GM21737 (cell line): ENCODE results near the gene SPATA24.
A peak's percentile ranks its signal among the peaks of the same experiment; 100 is the strongest.
"Not testable (repeated sequence)": the region's sequence is repeated elsewhere in the genome, so short reads cannot be mapped to it uniquely, and the experiment has no call there.

Source experiments
- ATAC-seq: cut with Tn5 transposase; IDR thresholded peaks from one replicate; pipeline ENCODE4 v1.9.1; 2021; ENCODE audit warnings: mild to moderate bottlenecking, moderate library complexity; ENCODE audit not compliant: unreplicated experiment

SPATA24 gene

GRCh38 chr5:139417214-139417613 is 13.3 kb upstream of the SPATA24 start:
- no peak for ATAC-seq

- no peak for ATAC-seq
These were observed 12.8 kb upstream of the SPATA24 start for GRCh38 chr5:139416651-139417050.

- no peak for ATAC-seq
These were observed 12.0 kb upstream of the SPATA24 start for GRCh38 chr5:139415869-139416268.

- no peak for ATAC-seq
These were observed 11.5 kb upstream of the SPATA24 start for GRCh38 chr5:139415221-139415861.

GRCh38 chr5:139414581-139415130 is 10.8 kb upstream of the SPATA24 start:
- no peak for ATAC-seq

GRCh38 chr5:139413963-139414362 is 10.1 kb upstream of the SPATA24 start:
- no peak for ATAC-seq

- no peak for ATAC-seq
These were observed 9.3 kb upstream of the SPATA24 start for GRCh38 chr5:139413153-139413552.

- ATAC-seq: no peak
These were observed 7.3 kb upstream of the SPATA24 start for GRCh38 chr5:139410993-139411828.

- ATAC-seq: no peak
These were observed 6.5 kb upstream of the SPATA24 start for GRCh38 chr5:139410121-139410992.

GRCh38 chr5:139409116-139409515 is 5.2 kb upstream of the SPATA24 start:
- ATAC-seq: not testable (repeated sequence)

- ATAC-seq: no peak
These were observed 4.3 kb upstream of the SPATA24 start for GRCh38 chr5:139408191-139408590.

GRCh38 chr5:139407517-139407916 is 3.6 kb upstream of the SPATA24 start:
- no peak for ATAC-seq

GRCh38 chr5:139406963-139407362 is 3.1 kb upstream of the SPATA24 start:
- no peak for ATAC-seq

- ATAC-seq: no peak
These were observed 573 bp upstream of the SPATA24 start for GRCh38 chr5:139404484-139404840.

GRCh38 chr5:139403418-139403786 is 487 bp downstream of the SPATA24 start:
- ATAC-seq: no peak

- ATAC-seq: no peak
These were observed 1.2 kb downstream of the SPATA24 start for GRCh38 chr5:139402561-139403158.

- ATAC-seq: no peak
These were observed 2.3 kb downstream of the SPATA24 start for GRCh38 chr5:139401546-139401945.

- peak; percentile 21 for ATAC-seq
These were observed 4.3 kb downstream of the SPATA24 start for GRCh38 chr5:139399501-139400121.

GRCh38 chr5:139397921-139398320 is 6.0 kb downstream of the SPATA24 start:
- no peak for ATAC-seq

GRCh38 chr5:139396691-139397090 is 7.2 kb downstream of the SPATA24 start:
- no peak for ATAC-seq
